Ectodermal cell (in vitro differentiated cells): ENCODE measurements around the gene GLA.

Experiments
- H3K27ac ChIP-seq: 2 replicates; pipeline ENCODE4 v1.7.0; 2013; ENCODE audit warnings: mild to moderate bottlenecking, low read depth, low read length; ENCODE audit not compliant: insufficient read depth, poor library complexity, severe bottlenecking
- H3K27me3 ChIP-seq: 2 replicates; pipeline ENCODE4 v1.7.0; 2013; ENCODE audit warnings: mild to moderate bottlenecking, low read length; ENCODE audit not compliant: insufficient read depth, control insufficient read depth, poor library complexity, severe bottlenecking
- H3K36me3 ChIP-seq: one replicate; pipeline ENCODE4 v1.7.0; 2013; ENCODE audit warnings: low read length; ENCODE audit not compliant: control insufficient read depth, insufficient read depth
- H3K4me1 ChIP-seq: one replicate; pipeline ENCODE4 v1.7.0; 2013; ENCODE audit warnings: low read length; ENCODE audit not compliant: control insufficient read depth, insufficient read depth
- H3K4me3 ChIP-seq: 2 replicates; pipeline ENCODE4 v1.7.0; 2013; ENCODE audit warnings: low read depth, low read length, control low read depth; ENCODE audit not compliant: insufficient read depth
- H3K9me3 ChIP-seq: 2 replicates; pipeline ENCODE4 v1.7.0; 2013; ENCODE audit warnings: mild to moderate bottlenecking, low read length, moderate library complexity; ENCODE audit not compliant: control insufficient read depth
- WGBS, 2 experiments: methylation state at CpG; one replicate each; pipeline ENCODE4 v1.1.7; 2013; ENCODE audit warnings: missing lambda C conversion rate in 2 of 2; 5-methylcytosine and 5-hydroxymethylcytosine counted together

Gene GLA

DNA sequence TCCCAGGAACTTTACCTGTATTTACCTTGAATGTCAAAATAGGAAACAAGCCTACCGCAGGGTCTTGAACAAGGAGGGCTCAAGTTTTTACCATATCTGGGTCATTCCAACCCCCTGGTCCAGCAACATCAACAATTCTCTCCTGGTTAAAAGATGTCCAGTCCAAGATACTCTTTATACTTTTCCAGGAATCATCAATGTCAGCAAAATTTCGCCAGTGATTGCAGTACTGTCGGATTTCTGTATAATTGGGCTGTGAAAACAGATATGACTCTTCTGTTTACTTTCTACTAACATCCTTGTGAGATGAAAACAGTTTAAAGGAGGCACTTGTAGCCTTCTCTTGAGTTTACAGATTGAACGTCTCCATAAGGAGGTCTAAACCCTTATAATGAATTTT is 9.0 kb downstream of the GLA start:
- Histone ChIP-seq H3K4me1 (no peaks in the 10 kb centered on the region), H3K27ac (no peak overlapping the region), H3K4me3 (no peak overlapping the region), H3K27me3 (no peaks in the 10 kb centered on the region), H3K36me3 (peaks cover 1% of the 10 kb centered on the region), H3K9me3 (no peaks in the 10 kb centered on the region)
- 93 to 97% methylated on average over 2 to 4 of the region's 4 CpGs for WGBS, 2 experiments

GRCh38 chrX:101397779-101398178 is 9.9 kb downstream of the GLA start:
- no peak overlapping the region for H3K27ac ChIP-seq
- H3K4me3 ChIP-seq: no peak overlapping the region
- no peaks in the 10 kb centered on the region for H3K27me3 ChIP-seq
- 64 to 72% methylated on average over 4 of the region's 4 CpGs for WGBS, 2 experiments
- no peaks in the 10 kb centered on the region for H3K4me1 ChIP-seq
- no peaks in the 10 kb centered on the region for H3K9me3 ChIP-seq
- H3K36me3 ChIP-seq: no peaks in the 10 kb centered on the region

GRCh38 chrX:101395789-101396188 is 11.9 kb downstream of the GLA start:
- Histone ChIP-seq H3K36me3 (no peaks in the 10 kb centered on the region), H3K4me3 (no peak overlapping the region), H3K9me3 (no peaks in the 10 kb centered on the region), H3K27me3 (no peaks in the 10 kb centered on the region), H3K27ac (no peak overlapping the region), H3K4me1 (no peaks in the 10 kb centered on the region)
- WGBS, 2 experiments: 94 to 100% methylated on average over 1 of the region's 1 CpG

DNA sequence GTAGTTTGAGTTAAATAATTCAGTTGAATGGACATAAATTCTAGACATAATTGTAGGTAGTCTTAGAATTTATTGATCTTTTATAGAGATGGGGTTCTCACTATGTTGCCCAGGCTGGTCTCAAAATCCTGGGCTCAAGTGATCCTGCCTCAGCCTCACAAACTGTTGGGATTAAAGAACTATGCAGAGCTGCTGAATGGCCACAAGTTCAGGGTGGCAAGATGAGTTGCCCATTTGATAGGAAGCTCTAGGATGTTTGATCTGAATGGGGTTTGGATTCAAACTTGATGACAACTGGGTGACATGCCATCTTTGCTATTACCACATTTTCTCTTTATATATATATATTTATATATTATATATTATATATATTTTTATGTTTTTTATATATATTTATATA is 13.4 kb downstream of the GLA start:
- Histone ChIP-seq H3K27ac (no peak overlapping the region), H3K4me1 (no peaks in the 10 kb centered on the region), H3K36me3 (no peaks in the 10 kb centered on the region), H3K9me3 (no peaks in the 10 kb centered on the region), H3K4me3 (no peak overlapping the region), H3K27me3 (no peaks in the 10 kb centered on the region)

GRCh38 chrX:101393530-101394305 is 14.0 kb downstream of the GLA start:
- Histone ChIP-seq H3K27me3 (no peaks in the 10 kb centered on the region), H3K9me3 (no peaks in the 10 kb centered on the region), H3K36me3 (no peaks in the 10 kb centered on the region), H3K4me1 (no peaks in the 10 kb centered on the region), H3K27ac (no peak overlapping the region), H3K4me3 (no peak overlapping the region)
- WGBS, 2 experiments: 96 to 97% methylated on average over 10 of the region's 11 CpGs

DNA sequence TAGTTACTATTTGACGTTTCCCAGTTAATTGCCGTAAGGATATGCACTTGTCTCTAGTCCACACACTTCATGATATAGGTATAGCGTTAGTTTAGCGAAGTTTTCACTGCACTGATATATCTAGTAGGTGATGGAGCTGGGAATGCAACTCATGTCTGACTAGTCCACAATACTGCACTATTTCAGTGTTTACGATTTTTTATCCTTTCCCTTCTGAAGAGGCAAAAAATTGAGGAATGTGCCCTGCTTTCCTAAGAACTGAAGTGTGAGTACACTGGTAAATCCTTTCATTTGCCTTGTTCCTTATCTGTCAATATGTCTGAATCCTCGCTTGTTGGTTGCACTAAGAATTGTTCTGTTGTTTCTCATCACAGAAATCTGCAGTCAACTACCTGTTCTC is 15.9 kb downstream of the GLA start:
- H3K9me3 ChIP-seq: no peaks in the 10 kb centered on the region
- H3K36me3 ChIP-seq: no peaks in the 10 kb centered on the region
- 54 to 56% methylated on average over 4 to 6 of the region's 6 CpGs for WGBS, 2 experiments
- peak overlapping the region; percentile 68 for H3K4me3 ChIP-seq
- no peaks in the 10 kb centered on the region for H3K4me1 ChIP-seq
- H3K27me3 ChIP-seq: no peaks in the 10 kb centered on the region
- no peak overlapping the region for H3K27ac ChIP-seq

DNA sequence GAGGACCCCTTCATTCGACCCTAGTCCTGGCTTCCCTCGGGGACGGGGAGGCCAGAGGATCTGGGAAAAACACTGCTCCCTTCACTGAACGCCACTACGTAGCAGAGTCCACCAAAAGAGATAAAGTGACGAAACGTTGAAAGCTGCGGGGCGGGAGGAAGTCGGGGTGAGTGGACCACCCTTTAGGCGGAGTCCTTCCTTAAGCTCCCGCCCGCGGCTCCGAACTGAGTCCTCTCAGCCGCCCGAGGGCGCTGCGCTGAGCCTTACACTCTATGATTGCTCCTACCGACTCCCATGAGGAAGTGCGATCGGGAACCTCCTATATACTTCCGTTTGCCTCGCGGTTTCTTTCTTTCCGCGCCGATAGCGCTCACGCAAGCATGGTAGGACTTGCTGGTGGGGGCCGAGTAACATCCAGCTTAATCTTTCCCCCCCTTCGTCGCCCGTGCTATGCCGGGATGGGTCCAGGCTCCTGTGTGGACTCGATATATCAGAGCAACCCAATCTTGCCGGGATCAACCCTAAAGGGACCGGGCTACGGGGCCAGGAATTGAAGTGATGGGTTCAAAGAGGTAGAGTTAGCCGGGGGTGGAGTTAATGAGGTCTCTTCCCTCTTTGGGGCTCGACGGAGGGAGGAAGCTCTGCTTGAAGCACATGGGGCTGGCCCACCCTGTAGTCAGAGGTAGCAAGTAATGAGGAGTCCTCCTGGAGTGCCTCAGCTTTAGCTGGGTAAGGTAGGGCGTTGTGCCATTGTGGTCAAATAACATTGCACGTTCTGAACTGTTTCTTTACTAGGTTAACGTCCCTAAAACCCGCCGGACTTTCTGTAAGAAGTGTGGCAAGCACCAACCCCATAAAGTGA is 16.8 kb downstream of the GLA start, which contains the start of gene RPL36A:
Gene RPL36A (plus strand): TSS at position 348 of the 862 bp plus-strand sequence. CDS start 33 bp downstream, at position 381.
- H3K27me3 ChIP-seq: no peaks in the 10 kb centered on the region
- H3K9me3 ChIP-seq: no peaks in the 10 kb centered on the region
- H3K27ac ChIP-seq: peak within 1 kb of the TSS; percentile 77
- no peaks in the 10 kb centered on the region for H3K4me1 ChIP-seq
- no peaks in the 10 kb centered on the region for H3K36me3 ChIP-seq
- 0 to 1% methylated on average over 47 of the region's 47 CpGs for WGBS, 2 experiments
- peak within 1 kb of the TSS; percentile 68 for H3K4me3 ChIP-seq

GRCh38 chrX:101388604-101389003 is 19.1 kb downstream of the GLA start:
- no peaks in the 10 kb centered on the region for H3K9me3 ChIP-seq
- no peaks in the 10 kb centered on the region for H3K4me1 ChIP-seq
- no peaks in the 10 kb centered on the region for H3K36me3 ChIP-seq
- 88 to 89% methylated on average over 1 to 3 of the region's 3 CpGs for WGBS, 2 experiments
- no peak overlapping the region for H3K27ac ChIP-seq
- H3K27me3 ChIP-seq: no peaks in the 10 kb centered on the region
- no peak overlapping the region for H3K4me3 ChIP-seq

GRCh38 chrX:101386542-101386885 is 21.2 kb downstream of the GLA start:
- Histone ChIP-seq H3K36me3 (no peaks in the 10 kb centered on the region), H3K27ac (no peak overlapping the region)
- WGBS, 2 experiments: 91% methylated on average over 6 of the region's 6 CpGs

DNA sequence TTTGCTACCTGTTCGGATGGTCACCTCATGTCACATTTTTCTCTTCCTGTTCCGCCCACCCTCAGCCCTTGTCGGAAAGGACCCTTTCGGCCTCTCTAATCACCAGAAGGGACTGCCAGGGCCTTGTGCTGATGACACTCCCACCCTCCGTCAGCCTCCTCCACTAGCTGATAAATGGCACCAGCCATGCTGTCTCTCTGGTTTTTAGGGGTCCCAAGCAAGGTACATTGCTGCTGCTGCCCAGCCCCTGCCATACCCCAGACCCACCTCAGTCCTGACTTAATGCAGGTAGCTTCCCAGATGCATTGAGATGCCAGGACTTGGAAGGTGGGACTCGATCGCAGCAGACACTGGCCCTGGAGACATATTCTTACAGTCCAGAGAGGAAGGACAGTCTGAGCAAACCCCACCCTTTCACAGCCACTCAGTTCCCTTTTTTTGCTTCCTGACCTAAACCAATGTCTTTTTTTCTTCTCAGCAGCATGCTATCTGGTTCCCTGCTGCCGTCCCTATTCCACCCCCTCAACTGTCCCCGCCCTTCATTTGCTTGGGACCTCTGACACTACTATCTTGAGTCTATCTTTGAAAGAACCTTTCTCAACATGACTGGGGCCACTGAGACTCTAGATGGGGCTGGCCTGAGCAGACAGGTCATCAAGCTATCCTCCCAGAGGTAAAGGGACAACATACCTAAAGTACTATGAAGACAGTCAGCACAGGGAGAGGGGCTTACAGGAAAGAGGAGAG is 21.8 kb downstream of the GLA start, which contains the start of gene BTK:
Gene BTK (minus strand): TSS at position 397 of the 747 bp plus-strand sequence. CDS start 10,907 bp downstream, outside the sequence.
- H3K4me3 ChIP-seq: no peak within 1 kb of the TSS
- no peak within 1 kb of the TSS for H3K27ac ChIP-seq
- no peaks in the 10 kb centered on the region for H3K36me3 ChIP-seq
- H3K9me3 ChIP-seq: no peaks in the 10 kb centered on the region
- WGBS, 2 experiments: 81 to 83% methylated on average over 9 of the region's 9 CpGs
- no peaks in the 10 kb centered on the region for H3K4me1 ChIP-seq
- no peaks in the 10 kb centered on the region for H3K27me3 ChIP-seq

More at GRCh38 chrX:101386542-101386885, 21.2 kb downstream of the GLA start:
- no peaks in the 10 kb centered on the region for H3K27me3 ChIP-seq
- no peaks in the 10 kb centered on the region for H3K4me1 ChIP-seq
- no peaks in the 10 kb centered on the region for H3K9me3 ChIP-seq
- H3K4me3 ChIP-seq: no peak overlapping the region
